Measurements from ENCODE around the gene EPN2.

EPN2 gene

DNA sequence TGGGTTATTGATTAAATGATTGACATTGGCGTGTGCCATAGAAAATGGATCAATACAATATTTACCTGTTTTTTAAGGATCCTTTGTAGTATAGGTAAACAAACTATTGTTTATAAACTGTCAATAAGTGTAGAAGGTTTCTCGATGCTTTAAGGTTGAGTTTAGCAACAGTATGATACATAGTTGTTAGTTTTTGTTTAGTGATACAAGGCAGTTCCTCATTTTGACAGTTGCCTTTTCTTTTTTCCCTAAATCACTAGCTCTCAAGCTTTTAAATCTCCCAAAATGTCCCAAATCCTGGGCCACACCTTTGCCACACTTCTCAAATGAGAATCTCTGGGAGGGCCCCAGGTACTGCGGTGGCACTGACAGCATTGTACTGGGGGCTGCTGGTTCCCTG, 57.3 kb downstream of the EPN2 start:
- no peak for DNase-seq (ENCODE audit: low read depth in 3 of 3)

DNA sequence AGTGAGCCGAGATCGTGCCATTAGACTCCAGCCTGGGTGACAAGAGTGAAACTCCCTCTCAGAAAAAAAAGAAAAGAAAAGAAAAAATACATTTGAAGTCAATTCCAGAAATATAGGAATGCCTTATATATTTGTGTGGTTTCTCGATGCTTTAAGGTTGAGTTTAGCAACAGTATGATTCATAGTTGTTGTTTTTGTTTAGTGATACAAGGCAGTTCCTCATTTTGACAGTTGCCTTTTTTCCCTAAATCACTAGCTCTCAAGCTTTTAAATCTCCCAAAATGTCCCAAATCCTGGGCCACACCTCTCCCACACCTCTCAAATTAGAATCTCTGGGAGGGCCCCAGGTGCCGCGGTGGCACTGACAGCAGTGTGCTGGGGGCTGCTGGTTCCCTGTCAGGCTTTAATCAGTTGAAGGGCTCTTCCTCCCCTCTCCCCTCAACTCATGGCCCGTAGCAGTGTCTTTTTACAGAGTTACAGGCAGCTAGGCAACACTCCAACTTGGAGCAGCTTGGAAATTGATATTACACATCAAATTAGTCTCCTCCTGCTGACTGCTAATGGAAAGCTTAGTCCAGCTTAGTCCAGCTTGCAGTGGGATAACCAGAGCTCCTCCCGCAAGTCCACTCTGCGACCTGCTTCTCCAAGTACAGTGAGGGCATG, 58.4 kb downstream of the EPN2 start:
- no peak for DNase-seq (ENCODE audit: low read depth in 3 of 3)

DNA sequence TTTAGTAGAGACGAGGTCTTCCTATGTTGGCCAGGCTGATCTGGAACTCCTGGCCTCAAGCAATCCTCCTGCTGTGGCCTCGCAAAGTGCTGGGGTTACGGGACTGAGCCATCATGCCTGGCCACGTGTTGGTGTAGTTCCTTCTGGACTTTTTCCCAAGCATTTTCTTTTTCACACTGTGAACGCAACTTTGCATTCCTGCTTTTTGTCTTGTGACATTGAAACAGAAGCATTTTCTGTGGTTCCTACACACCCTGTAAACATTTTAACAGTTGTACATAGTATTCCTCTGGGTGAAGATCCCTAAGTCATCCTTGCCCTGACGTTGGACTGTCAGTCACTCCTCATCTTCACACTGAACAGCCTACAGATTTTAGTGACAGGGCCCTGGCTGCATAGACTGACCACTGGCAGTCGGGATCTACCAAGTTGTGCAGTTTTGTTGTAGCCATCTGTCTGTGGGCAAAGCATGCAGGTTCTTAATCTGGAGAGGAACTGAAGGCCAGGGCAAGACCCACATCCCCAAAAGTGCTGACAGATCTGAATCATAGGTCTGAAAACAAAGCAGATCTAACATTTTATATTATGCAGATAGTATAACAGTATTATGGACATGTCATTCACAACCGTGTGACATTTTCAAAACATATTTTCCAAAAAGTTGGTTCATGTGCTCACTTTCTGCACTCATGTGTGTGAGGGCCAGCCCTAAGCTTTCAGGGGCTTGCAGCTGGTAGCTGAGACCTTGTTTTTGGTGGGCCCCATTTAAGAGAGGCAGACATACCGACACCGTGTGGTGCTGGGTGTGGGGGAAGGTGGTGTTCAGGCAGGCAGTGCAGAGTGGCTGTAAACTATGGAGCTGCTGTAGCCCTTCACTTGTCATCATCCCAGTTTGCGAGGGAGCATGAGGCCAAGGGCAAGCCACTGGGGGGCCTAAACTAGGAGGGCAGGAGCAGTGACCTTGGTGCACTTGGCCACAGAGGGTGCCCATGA, 59.9 kb downstream of the EPN2 start:
- no peak for DNase-seq (ENCODE audit: low read depth in 3 of 3)

DNA sequence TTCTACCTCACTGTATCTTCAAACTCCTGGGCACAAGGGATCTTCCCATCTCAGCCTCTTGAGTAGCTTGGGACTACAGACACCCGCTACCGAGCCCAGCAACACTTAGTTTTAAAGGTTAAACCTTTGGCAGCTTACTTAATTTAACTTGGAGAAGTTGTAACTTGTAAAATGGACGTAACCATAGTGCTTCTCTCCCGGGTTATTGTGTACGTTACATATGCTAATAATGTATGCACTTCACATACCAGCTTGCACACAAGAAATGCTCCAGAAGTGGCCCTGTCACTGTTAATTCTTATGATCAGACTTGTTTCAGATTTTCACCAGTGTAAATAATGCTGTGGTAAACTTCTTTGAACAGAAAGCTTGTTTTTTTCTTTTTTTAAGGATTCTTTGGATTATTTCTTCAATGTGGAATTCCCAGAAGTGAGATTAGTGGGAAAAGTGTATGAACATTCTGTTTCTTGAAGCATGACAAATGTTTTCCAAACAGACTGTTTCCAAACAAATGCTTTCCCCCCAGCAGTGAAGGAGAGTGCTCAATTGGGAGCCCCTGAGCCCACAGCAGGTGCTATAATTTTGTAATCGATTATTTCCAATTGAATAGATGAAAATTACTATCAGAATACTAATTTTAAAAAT, 61.5 kb downstream of the EPN2 start:
- no peak for DNase-seq (ENCODE audit: low read depth in 3 of 3)

DNA sequence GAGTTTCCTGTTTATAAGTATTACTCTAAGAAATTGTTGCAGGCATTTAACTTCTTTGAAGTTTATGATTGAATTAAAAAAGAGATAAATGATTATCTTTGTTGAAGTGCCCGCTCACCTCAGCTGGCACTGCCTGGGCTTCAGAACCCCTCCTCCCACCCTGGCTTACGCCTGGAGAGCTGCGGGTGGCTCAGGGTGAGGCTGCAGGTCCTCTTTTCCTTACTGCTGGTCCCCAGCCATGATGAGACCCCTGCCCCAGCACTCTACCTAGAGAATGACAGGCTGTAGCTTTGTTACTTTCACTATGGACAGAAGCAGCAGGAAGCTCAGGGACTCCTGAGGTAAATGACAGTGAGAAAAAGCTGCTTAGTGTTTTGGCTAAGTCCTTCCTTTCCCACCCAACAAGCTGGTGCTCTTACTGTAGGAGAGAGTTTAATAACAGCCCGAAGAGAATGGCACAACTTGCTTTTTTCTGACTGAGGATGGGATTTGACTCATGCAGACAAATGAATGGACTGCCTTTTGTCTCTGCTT, 62.1 kb downstream of the EPN2 start:
- no peak for DNase-seq (ENCODE audit: low read depth in 3 of 3)

DNA sequence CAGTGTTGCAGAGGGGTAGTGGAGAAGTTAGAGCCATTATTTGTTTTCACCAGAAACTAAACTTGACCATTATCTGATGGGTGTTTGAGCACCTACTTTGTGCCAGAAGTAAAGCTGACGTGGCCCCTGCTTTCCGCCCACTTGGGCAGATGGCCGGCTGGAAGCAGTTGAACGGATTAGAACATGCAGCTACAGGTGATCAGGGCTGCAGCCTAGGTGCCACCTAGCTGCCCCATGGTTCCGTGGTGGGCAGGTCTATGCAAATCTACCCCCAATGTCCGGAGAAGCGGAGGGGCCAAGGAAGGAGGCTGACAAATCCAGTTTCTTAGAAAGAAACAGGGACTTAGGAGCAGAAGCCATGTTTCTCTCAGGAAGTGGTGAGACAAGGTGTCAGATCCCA, 62.7 kb downstream of the EPN2 start:
- no peak for DNase-seq (ENCODE audit: low read depth in 3 of 3)

DNA sequence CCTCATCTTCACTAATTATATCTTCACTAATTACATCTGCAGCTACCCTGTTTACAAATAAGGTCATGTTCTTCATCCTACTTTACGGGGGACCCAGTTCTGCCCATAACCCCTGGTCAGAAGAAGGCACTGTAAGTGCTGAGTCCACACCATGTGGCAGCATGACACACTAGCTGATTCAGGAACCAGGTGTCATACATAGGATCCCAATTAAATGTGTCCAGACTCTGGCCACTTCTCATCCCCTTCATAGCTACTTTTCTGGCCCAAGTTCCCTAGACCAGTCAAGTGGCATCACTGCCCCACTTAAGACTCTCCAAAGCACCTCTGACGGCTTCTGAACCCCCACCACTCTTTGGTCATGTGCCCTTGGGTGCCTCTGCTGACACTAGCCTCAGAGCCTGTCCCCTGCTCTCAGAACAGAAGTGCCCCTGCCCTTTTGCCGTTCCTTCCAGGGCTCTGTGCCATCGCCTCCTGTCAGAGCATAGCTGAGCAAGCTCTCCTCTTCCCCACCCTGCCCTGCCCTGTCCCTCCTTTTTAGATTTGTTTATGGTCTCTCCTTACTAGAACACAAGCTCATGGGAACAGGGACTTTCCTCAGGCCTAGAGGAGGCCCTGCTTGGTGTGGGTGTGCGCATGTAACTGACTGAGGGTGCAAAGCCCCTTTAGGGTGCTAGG, 64.2 kb downstream of the EPN2 start:
- DNase-seq (ENCODE audit: low read depth in 3 of 3) = no peak

DNA sequence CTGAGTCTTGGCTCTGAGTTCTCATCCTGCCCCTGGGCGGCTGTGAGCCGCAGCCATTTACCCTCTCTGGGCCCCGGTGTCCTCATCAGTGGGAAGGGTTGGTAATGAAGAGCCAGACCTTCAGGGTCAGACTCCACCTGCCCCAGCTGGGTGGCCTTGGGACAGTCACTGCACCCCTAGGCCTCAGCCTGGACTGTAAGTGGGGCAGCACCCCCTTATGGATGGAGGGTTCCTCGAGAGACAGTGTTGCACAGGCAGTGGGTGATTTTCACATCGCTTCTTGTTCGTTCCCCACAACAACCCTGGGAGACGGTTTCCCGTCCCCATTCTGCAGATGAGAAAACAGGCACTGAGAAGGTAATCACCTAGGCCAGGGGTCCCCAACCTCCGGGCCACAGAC, 64.8 kb downstream of the EPN2 start:
- no peak for DNase-seq (ENCODE audit: low read depth in 3 of 3)

DNA sequence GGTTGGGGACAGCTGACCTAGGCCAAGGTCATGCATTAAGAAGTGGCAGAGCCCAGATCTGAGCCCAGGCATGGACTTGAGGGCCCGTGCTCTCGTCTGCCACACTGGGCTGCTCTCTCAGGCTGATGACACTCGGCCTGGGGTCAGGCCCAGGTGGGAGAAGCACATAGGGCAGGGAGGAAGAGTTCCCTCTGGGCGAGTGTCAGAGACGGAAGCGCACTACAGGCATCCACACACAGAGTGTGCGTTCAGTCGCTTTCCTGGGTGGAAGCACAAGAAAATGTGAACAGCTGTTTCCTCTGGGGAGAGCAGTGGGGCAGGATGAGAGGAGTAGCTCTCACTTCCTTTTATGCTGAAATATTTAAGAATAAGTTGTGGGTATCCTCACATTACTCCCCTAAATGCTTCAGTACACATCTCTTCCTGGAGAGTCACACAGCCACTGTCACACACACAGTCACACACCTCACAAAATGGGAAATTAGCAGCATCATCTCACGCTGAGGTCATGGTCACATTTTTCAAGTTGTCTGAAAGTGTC, 65.7 kb downstream of the EPN2 start:
- no peak for DNase-seq (ENCODE audit: low read depth in 3 of 3)

DNA sequence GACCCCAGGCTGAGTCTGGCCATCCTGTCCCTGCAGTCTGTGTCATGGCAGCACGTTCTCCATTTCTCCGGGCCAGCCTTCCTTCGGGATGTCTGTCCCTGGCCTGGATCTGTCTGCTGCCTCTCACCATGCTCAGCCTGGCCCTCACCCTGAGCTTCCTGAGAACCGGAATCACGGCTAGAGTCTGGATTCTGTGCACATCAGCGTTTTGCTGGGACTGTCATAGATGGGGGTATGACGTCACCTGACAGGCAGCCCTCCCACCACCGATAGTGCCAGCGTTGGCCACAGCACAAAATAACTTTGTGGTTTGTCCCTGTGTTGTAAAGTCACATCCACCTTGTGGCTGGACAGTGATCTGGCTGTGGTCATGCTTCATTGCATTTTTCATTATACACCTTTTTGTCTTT, 66.2 kb downstream of the EPN2 start:
- DNase-seq (ENCODE audit: low read depth in 3 of 3) = no peak

DNA sequence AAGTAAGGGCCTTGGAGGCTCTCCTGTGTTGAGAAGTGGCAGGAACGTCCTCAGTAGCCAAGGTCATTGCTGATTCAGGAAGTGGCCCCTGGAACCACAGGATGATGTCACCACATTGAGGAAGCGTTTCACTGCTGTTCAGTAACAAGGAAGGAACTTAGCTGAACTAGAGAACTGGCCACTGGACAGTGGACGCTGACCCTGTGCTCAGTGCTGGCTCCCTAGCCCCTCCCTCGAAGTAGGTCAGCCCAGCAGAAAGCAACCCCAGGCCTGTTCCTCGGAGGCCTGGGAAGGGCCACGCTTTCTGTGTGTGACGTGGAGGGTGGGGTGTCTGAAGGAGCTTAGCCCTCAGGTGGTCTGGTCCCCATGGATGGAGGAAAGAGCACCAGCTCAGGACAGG, 67.0 kb downstream of the EPN2 start:
- DNase-seq (ENCODE audit: low read depth in 3 of 3) = no peak

DNA sequence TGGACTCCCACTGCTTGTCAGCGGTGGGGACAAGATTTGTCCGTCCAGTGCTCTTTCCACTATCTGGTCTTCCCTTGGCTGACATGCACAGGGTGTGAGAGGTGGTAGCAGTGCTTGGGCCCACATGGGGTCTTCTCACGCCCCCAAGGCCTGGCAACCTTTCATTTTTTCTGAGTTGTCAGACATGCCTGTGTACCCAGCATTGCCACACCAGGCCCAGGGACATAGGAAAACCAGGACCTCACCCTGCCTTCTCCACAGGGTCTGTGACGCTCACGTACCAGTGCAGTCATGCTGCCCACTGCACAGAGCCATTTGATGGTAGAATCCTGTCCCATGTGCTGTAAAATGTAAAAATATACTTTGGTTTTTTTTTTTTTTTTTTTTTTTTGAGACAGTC, 67.6 kb downstream of the EPN2 start:
- DNase-seq (ENCODE audit: low read depth in 3 of 3) = no peak

DNA sequence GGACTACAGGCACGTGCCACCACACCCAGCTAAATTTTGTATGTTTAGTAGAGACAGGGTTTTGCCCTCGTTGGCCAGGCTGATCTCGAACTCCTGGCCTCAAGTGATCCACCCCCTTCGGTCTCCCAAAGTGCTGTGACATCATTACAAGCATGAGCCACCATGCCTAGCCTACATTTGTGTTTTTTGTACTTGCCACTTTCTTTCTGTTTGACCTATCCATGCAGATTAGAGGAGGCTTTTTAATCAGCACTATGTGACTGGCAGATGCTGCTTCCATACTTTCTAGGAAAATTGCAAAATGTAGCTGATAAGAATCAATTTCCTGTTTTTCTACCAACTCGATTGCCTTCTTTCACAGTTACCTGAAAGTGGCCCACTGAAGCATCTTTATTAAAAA, 68.1 kb downstream of the EPN2 start:
- DNase-seq (ENCODE audit: low read depth in 3 of 3) = no peak

DNA sequence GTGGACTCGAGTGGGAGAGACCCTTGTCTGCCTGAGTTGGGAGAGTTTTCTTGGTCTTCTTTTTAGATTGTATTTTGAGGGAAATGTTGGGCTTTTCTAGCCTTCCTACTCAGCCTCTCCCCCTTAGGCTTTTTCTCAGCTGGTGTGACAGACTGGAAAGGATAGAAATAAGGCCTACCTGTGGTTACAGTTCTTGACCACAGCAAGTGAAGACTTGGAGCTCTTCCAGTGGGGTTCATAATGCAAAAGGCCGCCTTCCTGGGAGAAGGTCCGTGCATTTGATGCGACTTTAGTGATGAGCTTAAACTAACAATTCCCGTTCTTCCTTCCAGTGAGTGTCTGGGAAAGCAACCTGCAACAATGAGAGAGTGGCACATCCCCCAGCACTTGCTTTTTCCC, 68.6 kb downstream of the EPN2 start:
- DNase-seq (ENCODE audit: low read depth in 3 of 3) = no peak

DNA sequence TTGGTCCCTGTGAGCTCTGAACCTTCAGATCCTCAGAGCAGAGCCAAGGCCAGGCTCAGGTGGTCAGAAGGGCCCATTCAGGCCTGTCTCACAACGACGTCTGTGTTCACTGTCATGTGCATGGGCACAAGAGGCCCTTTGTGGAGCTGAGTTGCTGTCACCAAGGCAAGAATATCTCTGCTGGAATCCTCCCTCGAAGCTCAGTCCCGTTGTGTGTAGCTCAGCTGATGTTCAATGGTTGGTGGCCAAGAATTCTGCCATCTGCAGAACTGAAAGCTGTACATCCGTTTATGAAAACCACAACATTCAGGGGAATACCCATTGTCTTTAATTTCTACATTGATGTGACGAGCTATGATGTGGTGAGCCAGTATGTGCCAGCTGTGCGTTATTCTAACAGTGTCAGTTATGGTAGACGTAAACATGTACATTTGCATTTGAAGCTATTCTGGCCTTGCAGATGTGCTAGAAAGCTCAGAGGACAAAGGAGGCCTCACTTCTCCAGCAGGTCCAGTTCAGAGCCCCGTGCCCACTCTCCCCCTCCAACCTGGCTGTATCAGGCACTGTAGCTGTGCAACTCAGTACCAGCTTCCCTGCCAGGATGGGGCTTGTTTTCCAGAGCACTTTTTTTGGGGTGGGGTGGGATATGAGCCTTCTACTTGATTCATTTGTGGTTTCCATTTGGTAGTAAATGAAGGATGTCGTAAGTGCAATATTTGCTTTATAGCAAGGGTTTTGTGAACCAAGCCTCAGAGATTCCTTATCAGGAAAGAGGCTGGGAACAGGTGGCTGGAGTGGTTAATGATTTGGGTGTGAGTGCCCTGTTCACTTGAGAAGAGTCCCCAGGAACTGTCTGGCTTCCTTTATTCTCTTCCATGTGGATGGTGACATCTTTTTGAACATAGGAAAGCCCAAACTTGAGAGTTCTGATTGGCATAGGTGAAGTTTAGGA, 69.3 kb downstream of the EPN2 start:
- DNase-seq (ENCODE audit: low read depth in 3 of 3) = peak in 2 of 3 experiments; percentile 2 to 11

DNA sequence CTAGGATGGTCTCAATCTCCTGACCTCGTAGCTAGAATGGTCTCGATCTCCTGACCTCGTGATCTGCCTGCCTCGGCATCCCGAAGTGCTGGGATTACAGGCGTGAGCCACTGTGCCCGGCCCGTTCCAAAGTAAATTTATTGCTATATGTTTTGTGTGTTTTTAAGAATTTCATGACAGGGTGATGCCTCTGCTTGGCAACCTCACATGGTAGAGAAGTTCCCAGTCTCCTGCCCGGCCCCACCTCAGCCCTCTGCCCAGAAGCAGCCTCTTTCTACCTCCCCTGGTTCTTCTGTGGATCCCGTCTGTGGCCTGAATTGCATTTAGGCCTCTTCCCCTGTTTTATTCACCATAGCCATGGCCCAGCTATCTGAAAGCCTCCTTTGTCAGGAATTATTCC, 70.4 kb downstream of the EPN2 start:
- DNase-seq (ENCODE audit: low read depth in 3 of 3) = no peak

DNA sequence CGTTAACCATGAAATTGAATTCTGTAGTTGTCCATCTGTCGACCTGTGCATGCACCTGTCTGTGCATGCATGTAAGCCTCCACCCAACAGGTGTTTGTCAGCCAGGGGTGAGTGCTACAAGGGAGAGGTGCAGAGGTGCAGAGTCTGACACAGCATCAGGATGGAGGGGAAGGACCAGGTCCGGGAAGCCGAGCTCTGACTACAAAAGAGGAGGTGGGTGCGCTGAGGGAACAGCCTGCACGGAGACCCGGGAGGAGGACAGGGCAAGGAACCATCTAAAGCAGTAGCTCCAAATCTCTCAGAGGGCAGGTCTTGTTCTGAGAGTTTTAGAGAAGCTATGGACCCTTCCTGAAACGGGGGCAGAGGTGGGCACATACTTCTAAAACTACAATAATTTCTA, 71.2 kb downstream of the EPN2 start:
- DNase-seq (ENCODE audit: low read depth in 3 of 3) = no peak

DNA sequence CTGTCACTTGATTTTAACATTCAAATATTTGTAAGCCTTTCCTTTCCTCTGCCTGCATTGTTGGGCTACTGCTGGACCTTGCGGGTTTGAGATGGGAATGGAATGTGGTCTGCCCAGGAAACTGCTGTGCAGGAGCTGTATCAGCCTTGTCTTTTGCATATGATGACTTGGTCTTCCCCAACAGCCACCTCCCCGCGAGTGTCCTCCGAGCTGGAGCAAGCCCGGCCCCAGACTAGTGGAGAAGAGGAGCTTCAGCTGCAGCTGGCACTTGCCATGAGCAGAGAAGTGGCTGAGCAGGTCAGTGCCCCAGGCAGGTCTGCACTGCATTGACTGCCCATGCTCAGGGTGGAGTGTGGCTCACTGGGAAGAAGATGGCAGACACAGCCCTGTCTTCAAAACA, 72.5 kb downstream of the EPN2 start:
- DNase-seq (ENCODE audit: low read depth in 3 of 3) = no peak

DNA sequence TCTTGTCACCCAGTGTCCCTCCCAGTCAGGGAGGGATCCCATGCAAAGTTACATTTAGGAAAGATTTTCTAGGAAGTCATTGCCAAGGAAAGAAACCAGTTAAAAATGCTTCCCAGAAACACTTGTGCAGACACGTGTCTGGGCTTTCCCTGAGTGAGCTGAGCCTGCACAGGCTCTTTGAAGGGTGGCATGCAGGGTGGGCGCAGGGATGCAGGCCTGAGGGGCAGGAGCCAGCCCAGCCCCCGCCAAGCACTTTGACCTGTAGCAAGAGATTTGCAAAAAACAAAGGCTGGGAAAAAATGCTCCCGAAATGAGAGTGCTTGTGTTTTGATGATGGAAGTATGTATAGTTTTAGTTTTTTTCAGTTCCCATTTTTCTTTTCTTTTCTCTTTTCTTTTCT, 73.0 kb downstream of the EPN2 start:
- no peak for DNase-seq (ENCODE audit: low read depth in 3 of 3)

DNA sequence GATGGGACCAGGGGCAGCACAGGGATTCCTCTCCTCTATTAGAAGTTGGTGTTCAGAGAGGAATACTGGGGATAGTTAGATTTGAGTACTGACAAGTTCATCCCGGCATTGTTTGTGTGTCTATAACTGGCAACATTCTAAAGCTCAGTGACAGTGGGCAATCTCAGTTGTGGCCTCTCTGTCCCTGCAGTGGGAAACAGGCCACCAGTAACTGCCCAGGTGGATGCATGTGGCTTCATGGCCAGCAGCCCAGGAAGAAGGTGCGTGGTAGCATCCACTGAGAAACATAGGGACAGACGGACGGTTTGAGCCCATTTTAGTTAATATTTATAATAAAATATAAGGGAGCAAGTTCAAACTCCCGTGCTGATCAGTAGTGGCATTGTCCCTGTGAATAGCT, 73.8 kb downstream of the EPN2 start:
- no peak for DNase-seq (ENCODE audit: low read depth in 3 of 3)

Measured in stimulated activated CD4-positive, alpha-beta T cell treated with anti-CD3 and anti-CD28 coated beads, TNF-alpha, amount 100 ng/mL, for 24 hours (primary cell).